SH-SY5Y (cell line): ENCODE results near the gene TOMT.

ENCODE experiments used
- GATA2 ChIP-seq: IDR thresholded peaks from 2 replicates; pipeline ENCODE4 v1.6.1; 2011; ENCODE audit warnings: mild to moderate bottlenecking, low read depth, low read length
- GATA3 ChIP-seq: IDR thresholded peaks from 2 replicates; pipeline ENCODE4 v1.6.1; 2011; ENCODE audit warnings: low read depth, mild to moderate bottlenecking, low read length, moderate library complexity

GRCh38 chr11:72080326-72081183, 25.2 kb upstream of the TOMT start, which contains the start of the genes LRRC51 and NUMA1:
- no peak for TF ChIP-seq GATA2
- no peak for TF ChIP-seq GATA3
